BJ (cell line): ENCODE data around the gene DPPA3. TPM values are rescaled to one million over a fixed set of nuclear protein-coding genes. Genes with fewer than 3 reads are reported as not detected.
"Not testable (repeated sequence)": the region's sequence is repeated elsewhere in the genome, so short reads cannot be mapped to it uniquely, and the experiment has no call there.

Source experiments
- CTCF ChIA-PET: fragments of 350-600 bp; formaldehyde crosslinking; extraction: SDS; loops from one replicate; lab custom pipeline; 2021; ENCODE audit warnings: antibody characterized with exemption, inconsistent platforms; lab: Yijun Ruan, JAX
- POLR2A ChIA-PET: fragments of 300-600 bp; sonication (Branson Sonifier 250); formaldehyde crosslinking; extraction: SDS; loops from one replicate; lab custom pipeline; 2021; ENCODE audit warnings: antibody characterized with exemption; lab: Charles Lee
- DNase-seq: peaks from one replicate; pipeline ENCODE4 v3.0.0-alpha.2; 2011; ENCODE audit warnings: low read depth
- H3K27me3 ChIP-seq: 2 replicates; pipeline ENCODE4 v1.6.0; 2011; ENCODE audit warnings: low read length; ENCODE audit not compliant: control insufficient read depth, insufficient read depth
- H3K36me3 ChIP-seq: 2 replicates; pipeline ENCODE4 v1.5.1; 2011; ENCODE audit warnings: low read length; ENCODE audit not compliant: control insufficient read depth, insufficient read depth
- H3K4me3 ChIP-seq: 2 replicates; pipeline ENCODE4 v1.5.1; 2011; ENCODE audit warnings: low read depth, mild to moderate bottlenecking, control low read depth, low read length
- CTCF ChIP-seq: IDR thresholded peaks from 2 replicates; pipeline ENCODE4 v1.5.1; 2011; ENCODE audit warnings: low read depth, mild to moderate bottlenecking, control low read depth, inconsistent platforms, low read length, moderate library complexity; ENCODE audit not compliant: insufficient read depth
- polyA plus RNA-seq: library from polyadenylated mRNA; depleted of rRNA; stranded (reverse); fragments of >200 nt; gene quantifications from 2 replicates; pipeline ENCODE4 v1.2.3, GENCODE V29; 2011

DPPA3 gene
- polyA plus RNA-seq, 1 experiment, result not detected

GRCh38 chr12:7677432-7677888 is 33.8 kb upstream of the DPPA3 start:
- CTCF ChIA-PET, result interaction anchor here (2.5 to 3.2 kb wide), 3 partner anchors 124 to 133 kb away, joined by 5 to 32 read pairs (median 13); no protein-coding TSS in a partner anchor
- peak; percentile 4 for DNase-seq
- TF ChIP-seq CTCF, result peak; percentile 41
- POLR2A ChIA-PET, H3K27me3 ChIP-seq, H3K36me3 ChIP-seq, H3K4me3 ChIP-seq: not testable (repeated sequence)

GRCh38 chr12:7678744-7679143 is 32.5 kb upstream of the DPPA3 start:
- TF ChIP-seq CTCF, result no peak
- ChIA-PET POLR2A (no interaction called here), CTCF (interaction anchor here (2.5 to 3.2 kb wide), 3 partner anchors 122 to 131 kb away, joined by 5 to 32 read pairs (median 13); no protein-coding TSS in a partner anchor)

GRCh38 chr12:7679251-7680045 is 31.8 kb upstream of the DPPA3 start:
- no peak for TF ChIP-seq CTCF
- Histone ChIP-seq H3K27me3 (no peaks in the 10 kb centered on the region), H3K36me3 (no peaks in the 10 kb centered on the region), H3K4me3 (no peak overlapping the region)
- POLR2A ChIA-PET, result no interaction called here
- CTCF ChIA-PET, result interaction anchor here (0.6 to 3.2 kb wide), 3 partner anchors 34 to 127 kb away, joined by 4 to 32 read pairs (median 5); no protein-coding TSS in a partner anchor
- DNase-seq, result no peak

More at GRCh38 chr12:7678744-7679143, 32.5 kb upstream of the DPPA3 start:
- no peaks in the 10 kb centered on the region for H3K27me3 ChIP-seq
- no peak for DNase-seq
- H3K36me3 ChIP-seq, result no peaks in the 10 kb centered on the region
- no peak overlapping the region for H3K4me3 ChIP-seq

GRCh38 chr12:7681535-7681934 is 29.7 kb upstream of the DPPA3 start:
- POLR2A ChIA-PET, result no interaction called here
- Histone ChIP-seq H3K4me3 (no peak overlapping the region), H3K27me3 (no peaks in the 10 kb centered on the region), H3K36me3 (no peaks in the 10 kb centered on the region)
- DNase-seq, result no peak
- no peak for TF ChIP-seq CTCF
- CTCF ChIA-PET, result no interaction called here

GRCh38 chr12:7693793-7694192 is 17.4 kb upstream of the DPPA3 start:
- ChIA-PET CTCF (no interaction called here), POLR2A (no interaction called here)
- H3K4me3 ChIP-seq, result no peak overlapping the region
- H3K27me3 ChIP-seq, result no peaks in the 10 kb centered on the region
- no peak for TF ChIP-seq CTCF
- DNase-seq, result no peak
- no peaks in the 10 kb centered on the region for H3K36me3 ChIP-seq
